ENCODE data around the gene CFAP54.

CFAP54 gene

GRCh38 chr12:96773031-96773430, 283.7 kb downstream of the CFAP54 start:
- Histone ChIP-seq H3K4me1 (ENCODE audit: control insufficient read depth, low read length) (no peaks in the 10 kb centered on the region), H3K4me2 (ENCODE audit: low read length) (no peak overlapping the region), H3K27me3 (ENCODE audit: control insufficient read depth, low read length) (no peaks in the 10 kb centered on the region), H3K79me2 (ENCODE audit: control insufficient read depth, low read length) (no peaks in the 10 kb centered on the region), H3K9me3 (ENCODE audit: control insufficient read depth, insufficient read depth, low read length) (no peaks in the 10 kb centered on the region), H4K20me1 (ENCODE audit: control insufficient read depth, insufficient read depth, low read depth, low read length) (no peaks in the 10 kb centered on the region), H3K36me3 (ENCODE audit: control insufficient read depth, low read length) (no peaks in the 10 kb centered on the region), H3F3A (ENCODE audit: control insufficient read depth, insufficient read depth) (no peaks in the 10 kb centered on the region), H3K4me3 (ENCODE audit: low read length) (no peak overlapping the region), H3K9me2 (replicated peaks; ENCODE audit: control insufficient read depth, low read length) (no peaks in the 10 kb centered on the region), H3K27ac (ENCODE audit: low read depth, low read length) (no peak overlapping the region)
- no peak for TF ChIP-seq EZH2phosphoT487 (IDR thresholded peaks at IDR 0.05; ENCODE audit: borderline replicate concordance, low read length)
- no peak for TF ChIP-seq CTCF (IDR thresholded peaks at IDR 0.05; ENCODE audit: low read depth, low read length, poor library complexity, severe bottlenecking)

- no peak overlapping the region for H3K27ac ChIP-seq (ENCODE audit: low read depth, low read length)
These were observed 285.3 kb downstream of the CFAP54 start for GRCh38 chr12:96774496-96775256.

GRCh38 chr12:96776908-96777307, 287.5 kb downstream of the CFAP54 start:
- no peaks in the 10 kb centered on the region for H3K9me3 ChIP-seq (ENCODE audit: control insufficient read depth, insufficient read depth, low read length)
- no peaks in the 10 kb centered on the region for H3F3A ChIP-seq (ENCODE audit: control insufficient read depth, insufficient read depth)
- H3K4me3 ChIP-seq (ENCODE audit: low read length): no peak overlapping the region
- H3K4me2 ChIP-seq (ENCODE audit: low read length): no peak overlapping the region
- H3K27ac ChIP-seq (ENCODE audit: low read depth, low read length): no peak overlapping the region
- H3K36me3 ChIP-seq (ENCODE audit: control insufficient read depth, low read length): no peaks in the 10 kb centered on the region
- H3K79me2 ChIP-seq (ENCODE audit: control insufficient read depth, low read length): no peaks in the 10 kb centered on the region
- no peaks in the 10 kb centered on the region for H3K9me2 ChIP-seq (replicated peaks; ENCODE audit: control insufficient read depth, low read length)
- H3K27me3 ChIP-seq (ENCODE audit: control insufficient read depth, low read length): no peaks in the 10 kb centered on the region
- TF ChIP-seq CTCF (IDR thresholded peaks at IDR 0.05; ENCODE audit: low read depth, low read length, poor library complexity, severe bottlenecking): no peak
- TF ChIP-seq EZH2phosphoT487 (IDR thresholded peaks at IDR 0.05; ENCODE audit: borderline replicate concordance, low read length): no peak
- H3K4me1 ChIP-seq (ENCODE audit: control insufficient read depth, low read length): no peaks in the 10 kb centered on the region
- no peaks in the 10 kb centered on the region for H4K20me1 ChIP-seq (ENCODE audit: control insufficient read depth, insufficient read depth, low read depth, low read length)

More at GRCh38 chr12:96774496-96775256, 285.3 kb downstream of the CFAP54 start:
- H3F3A ChIP-seq (ENCODE audit: control insufficient read depth, insufficient read depth): no peaks in the 10 kb centered on the region
- H3K4me1 ChIP-seq (ENCODE audit: control insufficient read depth, low read length): no peaks in the 10 kb centered on the region
- H3K9me3 ChIP-seq (ENCODE audit: control insufficient read depth, insufficient read depth, low read length): no peaks in the 10 kb centered on the region
- no peaks in the 10 kb centered on the region for H4K20me1 ChIP-seq (ENCODE audit: control insufficient read depth, insufficient read depth, low read depth, low read length)
- TF ChIP-seq EZH2phosphoT487 (IDR thresholded peaks at IDR 0.05; ENCODE audit: borderline replicate concordance, low read length) (no peak), CTCF (IDR thresholded peaks at IDR 0.05; ENCODE audit: low read depth, low read length, poor library complexity, severe bottlenecking) (no peak)
- no peak overlapping the region for H3K4me3 ChIP-seq (ENCODE audit: low read length)
- H3K4me2 ChIP-seq (ENCODE audit: low read length): no peak overlapping the region
- H3K79me2 ChIP-seq (ENCODE audit: control insufficient read depth, low read length): no peaks in the 10 kb centered on the region
- H3K36me3 ChIP-seq (ENCODE audit: control insufficient read depth, low read length): no peaks in the 10 kb centered on the region
- no peaks in the 10 kb centered on the region for H3K9me2 ChIP-seq (replicated peaks; ENCODE audit: control insufficient read depth, low read length)
- H3K27me3 ChIP-seq (ENCODE audit: control insufficient read depth, low read length): no peaks in the 10 kb centered on the region
